Measurements from ENCODE around the gene OR10C1. TPM values are rescaled to one million over a fixed set of nuclear protein-coding genes. Genes with fewer than 3 reads are reported as not detected.

OR10C1 gene
- total RNA-seq, 1 experiment from 2014 or later: not detected

DNA sequence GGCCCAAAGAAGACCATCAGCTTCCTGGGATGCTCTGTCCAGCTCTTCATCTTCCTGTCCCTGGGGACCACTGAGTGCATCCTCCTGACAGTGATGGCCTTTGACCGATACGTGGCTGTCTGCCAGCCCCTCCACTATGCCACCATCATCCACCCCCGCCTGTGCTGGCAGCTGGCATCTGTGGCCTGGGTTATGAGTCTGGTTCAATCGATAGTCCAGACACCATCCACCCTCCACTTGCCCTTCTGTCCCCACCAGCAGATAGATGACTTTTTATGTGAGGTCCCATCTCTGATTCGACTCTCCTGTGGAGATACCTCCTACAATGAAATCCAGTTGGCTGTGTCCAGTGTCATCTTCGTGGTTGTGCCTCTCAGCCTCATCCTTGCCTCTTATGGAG, 22.9 kb downstream of the OR10C1 start:
- H2BK120ac ChIP-seq (ENCODE audit: low read depth, low read length, poor library complexity, severe bottlenecking): no peak overlapping the region
- Mint-ChIP-seq H3K9me3 (peaks cover 0 to 2% of the 10 kb centered on the region in 2 experiments; a peak in 3 of 5 replicates), H3K36me3 (ENCODE audit: insufficient read depth in 1 of 3, low read depth in 3 of 3) (no peaks in the 10 kb centered on the region), H3K4me1 (peaks cover 3% of the 10 kb centered on the region in 2 experiments; a peak in 3 of 4 replicates), H3K27me3 (ENCODE audit: low read depth) (no peaks in the 10 kb centered on the region; the same call in 1 of the 2 replicates), H3K27ac (no peak overlapping the region; a peak in 1 of 7 replicates), H3K4me3 (no peak overlapping the region)
- no peak overlapping the region for H3K14ac ChIP-seq (ENCODE audit: insufficient read depth, low read length)
- H3K4ac ChIP-seq (ENCODE audit: low read depth, low read length): no peak overlapping the region
- no peak overlapping the region for H3T11ph ChIP-seq (ENCODE audit: low read length)
- no peak overlapping the region for H4K5ac ChIP-seq (ENCODE audit: insufficient read length, low read depth, low read length)
- no peaks in the 10 kb centered on the region for H4K20me1 ChIP-seq (ENCODE audit: control insufficient read depth, insufficient read depth, insufficient read length)
- H3K23ac ChIP-seq (ENCODE audit: insufficient read length, low read depth, low read length): no peak overlapping the region
- H2AK5ac ChIP-seq (ENCODE audit: insufficient read length, low read length): no peak overlapping the region
- H3K18ac ChIP-seq (ENCODE audit: insufficient read length, low read depth, low read length): no peak overlapping the region
- no CpG with 5 or more reads among the region's 6 CpGs for WGBS (ENCODE audit: extremely low coverage, insufficient read length, low lambda C conversion rate)
- no peak overlapping the region for H2BK20ac ChIP-seq (ENCODE audit: low read depth, low read length, poor library complexity, severe bottlenecking)
- H2BK5ac ChIP-seq (ENCODE audit: insufficient read length, low read length): no peak overlapping the region
- DNase-seq: no peak
- TF ChIP-seq, protein P1, sequence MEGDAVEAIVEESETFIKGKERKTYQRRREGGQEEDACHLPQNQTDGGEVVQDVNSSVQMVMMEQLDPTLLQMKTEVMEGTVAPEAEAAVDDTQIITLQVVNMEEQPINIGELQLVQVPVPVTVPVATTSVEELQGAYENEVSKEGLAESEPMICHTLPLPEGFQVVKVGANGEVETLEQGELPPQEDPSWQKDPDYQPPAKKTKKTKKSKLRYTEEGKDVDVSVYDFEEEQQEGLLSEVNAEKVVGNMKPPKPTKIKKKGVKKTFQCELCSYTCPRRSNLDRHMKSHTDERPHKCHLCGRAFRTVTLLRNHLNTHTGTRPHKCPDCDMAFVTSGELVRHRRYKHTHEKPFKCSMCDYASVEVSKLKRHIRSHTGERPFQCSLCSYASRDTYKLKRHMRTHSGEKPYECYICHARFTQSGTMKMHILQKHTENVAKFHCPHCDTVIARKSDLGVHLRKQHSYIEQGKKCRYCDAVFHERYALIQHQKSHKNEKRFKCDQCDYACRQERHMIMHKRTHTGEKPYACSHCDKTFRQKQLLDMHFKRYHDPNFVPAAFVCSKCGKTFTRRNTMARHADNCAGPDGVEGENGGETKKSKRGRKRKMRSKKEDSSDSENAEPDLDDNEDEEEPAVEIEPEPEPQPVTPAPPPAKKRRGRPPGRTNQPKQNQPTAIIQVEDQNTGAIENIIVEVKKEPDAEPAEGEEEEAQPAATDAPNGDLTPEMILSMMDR (conservative IDR thresholded peaks at IDR 0.05): no peak
- no peak overlapping the region for H3K56ac ChIP-seq (ENCODE audit: insufficient read length, low read depth, low read length)
- H4K8ac ChIP-seq (replicated peaks; ENCODE audit: insufficient read length, low read depth, low read length): no peak overlapping the region
- H3K79me2 ChIP-seq (ENCODE audit: insufficient read depth, low read length): no peaks in the 10 kb centered on the region
- no peak overlapping the region for H3K27ac ChIP-seq (ENCODE audit: insufficient read length, low read depth, low read length)
- 0 out of 2 replicates have a peak, but pooled peaks cover 4% of the 10 kb centered on the region for H3K4me1 ChIP-seq (ENCODE audit: insufficient read depth, low read length)
- H3K79me1 ChIP-seq (ENCODE audit: insufficient read depth, low read depth, low read length, poor library complexity, severe bottlenecking): no peaks in the 10 kb centered on the region
- no peak overlapping the region for H2BK15ac ChIP-seq (ENCODE audit: low read depth, low read length)
- H3K27me3 ChIP-seq (ENCODE audit: insufficient read depth, low read length): no peaks in the 10 kb centered on the region
- no peak overlapping the region for H3K9ac ChIP-seq (ENCODE audit: extremely low read depth, insufficient read length, low read length)
- H2BK12ac ChIP-seq (ENCODE audit: insufficient read length, low read depth, low read length): no peak overlapping the region
- no peak overlapping the region for H2AFZ ChIP-seq (ENCODE audit: low read length)
- no peak overlapping the region for H4K91ac ChIP-seq (ENCODE audit: insufficient read length, low read depth, low read length)
- no peak overlapping the region for H3K4me2 ChIP-seq (ENCODE audit: insufficient read depth, insufficient read length, low read length)
- H3K23me2 ChIP-seq (ENCODE audit: insufficient read length, low read depth, low read length, poor library complexity, severe bottlenecking): no peaks in the 10 kb centered on the region
- H3K9me3 ChIP-seq (ENCODE audit: control insufficient read depth, low read depth, low read length): no peaks in the 10 kb centered on the region
